ENCODE measurements around the gene FOXP1.

DNA sequence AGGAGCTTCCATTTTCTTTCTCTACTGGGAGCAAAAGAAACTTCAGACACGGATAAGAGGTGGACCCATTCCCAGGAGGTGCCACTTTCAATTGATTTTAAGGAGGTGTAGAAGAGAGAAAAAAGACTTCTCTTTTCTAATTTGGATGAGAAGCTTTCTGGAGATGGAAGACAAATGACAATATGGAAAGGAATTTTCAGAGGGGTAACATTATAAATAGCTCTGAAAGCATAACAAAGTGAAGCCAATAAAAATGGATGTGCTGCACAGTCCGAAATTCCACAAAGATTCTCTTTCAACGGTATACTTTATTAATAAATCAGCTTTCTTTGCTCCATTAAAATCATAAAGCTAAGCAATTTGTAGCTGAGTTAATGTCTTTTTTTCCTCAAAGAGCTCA is 663.9 kb downstream of the FOXP1 start:
- TF ChIP-seq, protein P1, sequence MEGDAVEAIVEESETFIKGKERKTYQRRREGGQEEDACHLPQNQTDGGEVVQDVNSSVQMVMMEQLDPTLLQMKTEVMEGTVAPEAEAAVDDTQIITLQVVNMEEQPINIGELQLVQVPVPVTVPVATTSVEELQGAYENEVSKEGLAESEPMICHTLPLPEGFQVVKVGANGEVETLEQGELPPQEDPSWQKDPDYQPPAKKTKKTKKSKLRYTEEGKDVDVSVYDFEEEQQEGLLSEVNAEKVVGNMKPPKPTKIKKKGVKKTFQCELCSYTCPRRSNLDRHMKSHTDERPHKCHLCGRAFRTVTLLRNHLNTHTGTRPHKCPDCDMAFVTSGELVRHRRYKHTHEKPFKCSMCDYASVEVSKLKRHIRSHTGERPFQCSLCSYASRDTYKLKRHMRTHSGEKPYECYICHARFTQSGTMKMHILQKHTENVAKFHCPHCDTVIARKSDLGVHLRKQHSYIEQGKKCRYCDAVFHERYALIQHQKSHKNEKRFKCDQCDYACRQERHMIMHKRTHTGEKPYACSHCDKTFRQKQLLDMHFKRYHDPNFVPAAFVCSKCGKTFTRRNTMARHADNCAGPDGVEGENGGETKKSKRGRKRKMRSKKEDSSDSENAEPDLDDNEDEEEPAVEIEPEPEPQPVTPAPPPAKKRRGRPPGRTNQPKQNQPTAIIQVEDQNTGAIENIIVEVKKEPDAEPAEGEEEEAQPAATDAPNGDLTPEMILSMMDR (IDR thresholded peaks at IDR 0.05; ENCODE audit: low read length) = no peak
- no peak for TF ChIP-seq EZH2 (IDR thresholded peaks at IDR 0.05; ENCODE audit: borderline replicate concordance, low read length)
